Measurements from ENCODE around the gene LANCL3. TPM values are rescaled to one million over a fixed set of nuclear protein-coding genes. Genes with fewer than 3 reads are reported as not detected.

The LANCL3 gene
- total and polyA plus RNA-seq, 2 donors: 0.24 to 0.30 TPM

- Histone ChIP-seq H3K36me3 (ENCODE audit: control insufficient read depth in 2 of 2, insufficient read depth in 2 of 2, low read length in 1 of 2) (no peaks in the 10 kb centered on the region), H3K27me3 (ENCODE audit: control insufficient read depth in 2 of 2, insufficient read depth in 1 of 2, low read length in 1 of 2) (no peaks in the 10 kb centered on the region), H3K27ac (ENCODE audit: low read depth in 1 of 2, low read length in 1 of 2) (no peak overlapping the region), H3K4me1 (ENCODE audit: control insufficient read depth in 2 of 2, insufficient read depth in 2 of 2, low read length in 2 of 2) (no peaks in the 10 kb centered on the region), H3K9me3 (ENCODE audit: control insufficient read depth in 2 of 2, insufficient read depth in 1 of 2, low read length in 1 of 2) (no peaks in the 10 kb centered on the region), H3K4me3 (ENCODE audit: low read length in 2 of 2) (no peak overlapping the region)
- DNase-seq (ENCODE audit: low read depth in 6 of 9, low spot score in 9 of 9): no peak
- 96% methylated on average over 3 of the region's 3 CpGs for WGBS
Observed at GRCh38 chrX:37711991-37712390, 140.5 kb downstream of the LANCL3 start.

DNA sequence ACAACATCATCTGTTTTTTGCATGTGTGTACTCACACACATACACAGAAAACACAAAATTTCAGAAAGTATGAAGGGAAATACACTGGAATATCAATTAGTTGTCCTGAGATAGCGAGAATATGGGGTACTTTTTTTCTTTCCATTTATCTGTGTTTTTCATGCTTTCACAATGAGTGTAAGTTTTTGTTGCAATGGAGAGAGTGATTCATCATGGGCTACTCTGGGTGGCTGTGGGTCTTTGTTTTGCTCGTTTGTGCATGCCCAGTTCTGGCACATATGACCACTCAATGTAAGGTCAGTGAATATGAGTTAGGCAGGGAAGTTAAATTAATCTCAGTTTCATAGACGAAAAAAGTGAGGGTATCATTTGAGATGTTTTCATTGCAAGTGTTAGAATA, 141.0 kb downstream of the LANCL3 start:
- H3K27ac ChIP-seq (ENCODE audit: low read depth in 1 of 2, low read length in 1 of 2): no peak overlapping the region
- DNase-seq (ENCODE audit: low read depth in 6 of 9, low spot score in 9 of 9): no peak
- no peaks in the 10 kb centered on the region for H3K27me3 ChIP-seq (ENCODE audit: control insufficient read depth in 2 of 2, insufficient read depth in 1 of 2, low read length in 1 of 2)
- WGBS: 85% methylated on average over 3 of the region's 3 CpGs
- H3K4me1 ChIP-seq (ENCODE audit: control insufficient read depth in 2 of 2, insufficient read depth in 2 of 2, low read length in 2 of 2): no peaks in the 10 kb centered on the region
- no peaks in the 10 kb centered on the region for H3K36me3 ChIP-seq (ENCODE audit: control insufficient read depth in 2 of 2, insufficient read depth in 2 of 2, low read length in 1 of 2)
- H3K9me3 ChIP-seq (ENCODE audit: control insufficient read depth in 2 of 2, insufficient read depth in 1 of 2, low read length in 1 of 2): no peaks in the 10 kb centered on the region
- no peak overlapping the region for H3K4me3 ChIP-seq (ENCODE audit: low read length in 2 of 2)

GRCh38 chrX:37714479-37714878, 143.0 kb downstream of the LANCL3 start:
- Histone ChIP-seq H3K4me1 (ENCODE audit: control insufficient read depth in 2 of 2, insufficient read depth in 2 of 2, low read length in 2 of 2) (no peaks in the 10 kb centered on the region), H3K4me3 (ENCODE audit: low read length in 2 of 2) (no peak overlapping the region), H3K27me3 (ENCODE audit: control insufficient read depth in 2 of 2, insufficient read depth in 1 of 2, low read length in 1 of 2) (no peaks in the 10 kb centered on the region), H3K27ac (ENCODE audit: low read depth in 1 of 2, low read length in 1 of 2) (no peak overlapping the region), H3K9me3 (ENCODE audit: control insufficient read depth in 2 of 2, insufficient read depth in 1 of 2, low read length in 1 of 2) (no peaks in the 10 kb centered on the region), H3K36me3 (ENCODE audit: control insufficient read depth in 2 of 2, insufficient read depth in 2 of 2, low read length in 1 of 2) (no peaks in the 10 kb centered on the region)
- 96% methylated on average over 2 of the region's 2 CpGs for WGBS
- DNase-seq (ENCODE audit: low read depth in 6 of 9, low spot score in 9 of 9): no peak

DNA sequence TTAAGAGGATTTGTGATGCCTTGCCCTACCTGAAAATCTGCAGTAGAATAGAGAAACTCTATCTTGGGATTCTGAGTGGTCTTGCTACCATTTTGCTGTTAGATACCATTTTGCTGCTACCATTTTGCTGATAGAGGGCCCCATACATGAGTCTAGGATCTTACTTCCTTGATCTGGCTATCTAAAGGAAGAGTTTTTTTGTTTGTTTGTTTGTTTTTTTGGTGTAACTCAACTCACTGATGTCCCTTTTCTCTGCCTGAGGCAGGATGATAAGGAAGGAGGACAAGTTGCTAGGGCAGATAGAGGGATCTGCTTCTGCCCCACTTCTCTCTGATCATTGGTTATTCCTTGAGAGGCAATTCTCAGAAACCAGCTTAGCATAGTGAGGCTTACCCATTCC, 145.1 kb downstream of the LANCL3 start:
- Histone ChIP-seq H3K9me3 (ENCODE audit: control insufficient read depth in 2 of 2, insufficient read depth in 1 of 2, low read length in 1 of 2) (no peaks in the 10 kb centered on the region), H3K27ac (ENCODE audit: low read depth in 1 of 2, low read length in 1 of 2) (no peak overlapping the region), H3K4me3 (ENCODE audit: low read length in 2 of 2) (no peak overlapping the region), H3K27me3 (ENCODE audit: control insufficient read depth in 2 of 2, insufficient read depth in 1 of 2, low read length in 1 of 2) (no peaks in the 10 kb centered on the region), H3K4me1 (ENCODE audit: control insufficient read depth in 2 of 2, insufficient read depth in 2 of 2, low read length in 2 of 2) (no peaks in the 10 kb centered on the region), H3K36me3 (ENCODE audit: control insufficient read depth in 2 of 2, insufficient read depth in 2 of 2, low read length in 1 of 2) (no peaks in the 10 kb centered on the region)
- no peak for DNase-seq (ENCODE audit: low read depth in 6 of 9, low spot score in 9 of 9)

DNA sequence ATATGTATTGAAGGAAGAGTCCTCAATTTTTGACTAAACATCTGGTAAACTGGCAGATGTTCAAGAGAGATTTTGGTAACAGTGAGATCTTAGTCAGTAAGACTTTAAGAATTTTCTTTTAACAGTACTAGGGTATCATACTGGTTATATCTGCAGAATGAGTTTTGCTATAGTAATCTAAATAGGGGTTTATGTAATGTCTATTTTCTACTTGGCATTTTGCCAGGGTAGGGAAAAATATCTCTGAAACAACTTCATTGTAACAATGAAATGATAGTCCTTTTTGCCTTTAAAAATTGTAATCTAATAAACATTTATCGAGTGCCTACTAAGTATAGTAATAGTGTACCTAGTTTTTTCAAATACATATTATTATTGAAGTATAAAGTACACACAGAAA, 146.2 kb downstream of the LANCL3 start:
- no peaks in the 10 kb centered on the region for H3K9me3 ChIP-seq (ENCODE audit: control insufficient read depth in 2 of 2, insufficient read depth in 1 of 2, low read length in 1 of 2)
- no peak for DNase-seq (ENCODE audit: low read depth in 6 of 9, low spot score in 9 of 9)
- no peaks in the 10 kb centered on the region for H3K4me1 ChIP-seq (ENCODE audit: control insufficient read depth in 2 of 2, insufficient read depth in 2 of 2, low read length in 2 of 2)
- H3K27ac ChIP-seq (ENCODE audit: low read depth in 1 of 2, low read length in 1 of 2): no peak overlapping the region
- 100% methylated on average over 1 of the region's 1 CpG for WGBS
- H3K27me3 ChIP-seq (ENCODE audit: control insufficient read depth in 2 of 2, insufficient read depth in 1 of 2, low read length in 1 of 2): no peaks in the 10 kb centered on the region
- H3K36me3 ChIP-seq (ENCODE audit: control insufficient read depth in 2 of 2, insufficient read depth in 2 of 2, low read length in 1 of 2): no peaks in the 10 kb centered on the region
- H3K4me3 ChIP-seq (ENCODE audit: low read length in 2 of 2): no peak overlapping the region

DNA sequence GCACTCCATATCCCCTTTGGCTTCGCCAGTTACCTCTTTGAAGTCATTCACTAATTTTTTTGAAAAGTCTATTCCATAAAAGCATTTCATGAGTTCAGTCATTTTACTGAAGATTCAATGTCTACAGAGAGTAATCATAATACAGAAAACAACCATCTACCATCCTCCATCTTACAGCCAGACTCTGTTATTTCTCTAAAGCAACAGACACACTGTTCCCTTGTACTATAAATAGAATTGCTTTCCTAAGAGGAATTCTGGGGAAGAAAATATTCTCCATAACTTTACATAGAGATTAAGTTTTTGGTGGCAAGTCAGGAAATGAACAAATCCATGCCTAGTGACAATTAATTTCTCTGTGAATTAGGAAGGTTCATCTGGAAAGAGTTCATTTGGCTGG, 151.1 kb downstream of the LANCL3 start:
- no peak overlapping the region for H3K4me3 ChIP-seq (ENCODE audit: low read length in 2 of 2)
- no peaks in the 10 kb centered on the region for H3K9me3 ChIP-seq (ENCODE audit: control insufficient read depth in 2 of 2, insufficient read depth in 1 of 2, low read length in 1 of 2)
- no peak for DNase-seq (ENCODE audit: low read depth in 6 of 9, low spot score in 9 of 9)
- no peaks in the 10 kb centered on the region for H3K27me3 ChIP-seq (ENCODE audit: control insufficient read depth in 2 of 2, insufficient read depth in 1 of 2, low read length in 1 of 2)
- H3K27ac ChIP-seq (ENCODE audit: low read depth in 1 of 2, low read length in 1 of 2): no peak overlapping the region
- H3K36me3 ChIP-seq (ENCODE audit: control insufficient read depth in 2 of 2, insufficient read depth in 2 of 2, low read length in 1 of 2): no peaks in the 10 kb centered on the region
- no peaks in the 10 kb centered on the region for H3K4me1 ChIP-seq (ENCODE audit: control insufficient read depth in 2 of 2, insufficient read depth in 2 of 2, low read length in 2 of 2)
- 96% methylated on average over 1 of the region's 1 CpG for WGBS

DNA sequence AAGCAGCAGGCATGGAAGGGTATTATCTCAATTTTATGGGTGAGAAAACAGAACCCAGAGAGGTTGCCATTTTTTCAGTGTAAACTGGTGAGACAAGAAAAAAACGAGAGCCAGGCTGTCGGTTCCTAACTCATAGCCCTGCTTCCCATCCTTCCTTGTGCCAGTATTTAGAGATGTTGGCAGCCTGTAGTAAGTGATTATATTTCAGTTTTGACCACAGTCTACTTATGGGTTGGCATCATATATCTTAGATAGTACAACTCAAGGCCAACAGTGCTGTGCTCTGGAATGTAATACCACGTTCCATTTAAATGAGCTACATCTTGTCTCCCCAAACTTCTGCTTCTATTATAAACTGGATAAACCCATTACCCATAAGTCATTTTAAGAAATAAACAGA, 154.9 kb downstream of the LANCL3 start:
- Histone ChIP-seq H3K36me3 (ENCODE audit: control insufficient read depth in 2 of 2, insufficient read depth in 2 of 2, low read length in 1 of 2) (no peaks in the 10 kb centered on the region), H3K4me1 (ENCODE audit: control insufficient read depth in 2 of 2, insufficient read depth in 2 of 2, low read length in 2 of 2) (no peaks in the 10 kb centered on the region)
- 98% methylated on average over 3 of the region's 3 CpGs for WGBS

More for the DNA sequence above, 154.9 kb downstream of the LANCL3 start:
- Histone ChIP-seq H3K9me3 (ENCODE audit: control insufficient read depth in 2 of 2, insufficient read depth in 1 of 2, low read length in 1 of 2) (no peaks in the 10 kb centered on the region), H3K4me3 (ENCODE audit: low read length in 2 of 2) (no peak overlapping the region), H3K27ac (ENCODE audit: low read depth in 1 of 2, low read length in 1 of 2) (no peak overlapping the region), H3K27me3 (ENCODE audit: control insufficient read depth in 2 of 2, insufficient read depth in 1 of 2, low read length in 1 of 2) (no peaks in the 10 kb centered on the region)
- DNase-seq (ENCODE audit: low read depth in 6 of 9, low spot score in 9 of 9): no peak

Other genes with a start within 250 kb of the LANCL3 start
- 1.3 TPM for gene PRRG1, start 222.3 kb upstream of the LANCL3 start, total RNA-seq
- 2.1 TPM for gene PRRG1, start 222.3 kb upstream of the LANCL3 start, polyA plus RNA-seq
- gene XK, start 114.1 kb downstream of the LANCL3 start, total RNA-seq: 0.66 TPM
- 0.50 TPM for gene XK, start 114.1 kb downstream of the LANCL3 start, polyA plus RNA-seq
- gene CYBB, start 208.4 kb downstream of the LANCL3 start, total RNA-seq: 41.7 TPM
- gene CYBB, start 208.4 kb downstream of the LANCL3 start, polyA plus RNA-seq: 7.6 TPM